ENCODE measurements around the gene STAMBP.

STAMBP gene

DNA sequence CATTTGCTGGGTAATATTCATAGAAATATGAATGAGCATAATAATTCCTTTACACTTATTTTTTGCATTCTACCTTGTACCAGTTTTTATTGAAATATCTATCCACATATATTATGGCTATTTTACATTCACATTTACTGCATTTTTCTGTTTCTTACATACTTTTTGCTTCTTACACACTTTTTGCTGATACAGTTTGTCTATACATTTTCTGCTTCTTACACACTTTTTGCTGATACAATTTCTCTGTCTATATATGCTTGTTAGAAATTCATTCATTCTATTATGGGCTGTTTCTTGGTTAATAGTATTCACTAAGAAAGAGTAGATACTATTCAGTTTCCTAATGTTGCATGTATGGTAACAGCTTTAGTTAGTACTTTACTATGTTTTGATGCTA lies 16.9 kb upstream of the STAMBP start:
- no peak overlapping the region for H3K27ac ChIP-seq (ENCODE audit: low read depth, low read length)
- H3K36me3 ChIP-seq (ENCODE audit: control insufficient read depth, low read length): no peaks in the 10 kb centered on the region
- H3F3A ChIP-seq (ENCODE audit: control insufficient read depth, insufficient read depth): no peaks in the 10 kb centered on the region
- H4K20me1 ChIP-seq (ENCODE audit: control insufficient read depth, insufficient read depth, low read depth, low read length): no peaks in the 10 kb centered on the region
- H3K79me2 ChIP-seq (ENCODE audit: control insufficient read depth, low read length): no peaks in the 10 kb centered on the region
- H3K27me3 ChIP-seq (ENCODE audit: control insufficient read depth, low read length): peaks cover 13% of the 10 kb centered on the region
- H3K9me3 ChIP-seq (ENCODE audit: control insufficient read depth, insufficient read depth, low read length): no peaks in the 10 kb centered on the region
- no peak overlapping the region for H3K4me3 ChIP-seq (ENCODE audit: low read length)
- no peaks in the 10 kb centered on the region for H3K9me2 ChIP-seq (replicated peaks; ENCODE audit: control insufficient read depth, low read length)
- H3K4me2 ChIP-seq (ENCODE audit: low read length): no peak overlapping the region
- H3K4me1 ChIP-seq (ENCODE audit: control insufficient read depth, low read length): no peaks in the 10 kb centered on the region
- TF ChIP-seq, protein P1, sequence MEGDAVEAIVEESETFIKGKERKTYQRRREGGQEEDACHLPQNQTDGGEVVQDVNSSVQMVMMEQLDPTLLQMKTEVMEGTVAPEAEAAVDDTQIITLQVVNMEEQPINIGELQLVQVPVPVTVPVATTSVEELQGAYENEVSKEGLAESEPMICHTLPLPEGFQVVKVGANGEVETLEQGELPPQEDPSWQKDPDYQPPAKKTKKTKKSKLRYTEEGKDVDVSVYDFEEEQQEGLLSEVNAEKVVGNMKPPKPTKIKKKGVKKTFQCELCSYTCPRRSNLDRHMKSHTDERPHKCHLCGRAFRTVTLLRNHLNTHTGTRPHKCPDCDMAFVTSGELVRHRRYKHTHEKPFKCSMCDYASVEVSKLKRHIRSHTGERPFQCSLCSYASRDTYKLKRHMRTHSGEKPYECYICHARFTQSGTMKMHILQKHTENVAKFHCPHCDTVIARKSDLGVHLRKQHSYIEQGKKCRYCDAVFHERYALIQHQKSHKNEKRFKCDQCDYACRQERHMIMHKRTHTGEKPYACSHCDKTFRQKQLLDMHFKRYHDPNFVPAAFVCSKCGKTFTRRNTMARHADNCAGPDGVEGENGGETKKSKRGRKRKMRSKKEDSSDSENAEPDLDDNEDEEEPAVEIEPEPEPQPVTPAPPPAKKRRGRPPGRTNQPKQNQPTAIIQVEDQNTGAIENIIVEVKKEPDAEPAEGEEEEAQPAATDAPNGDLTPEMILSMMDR (IDR thresholded peaks at IDR 0.05; ENCODE audit: low read depth, low read length, poor library complexity, severe bottlenecking): no peak
- no peak for TF ChIP-seq EZH2phosphoT487 (IDR thresholded peaks at IDR 0.05; ENCODE audit: borderline replicate concordance, low read length)

DNA sequence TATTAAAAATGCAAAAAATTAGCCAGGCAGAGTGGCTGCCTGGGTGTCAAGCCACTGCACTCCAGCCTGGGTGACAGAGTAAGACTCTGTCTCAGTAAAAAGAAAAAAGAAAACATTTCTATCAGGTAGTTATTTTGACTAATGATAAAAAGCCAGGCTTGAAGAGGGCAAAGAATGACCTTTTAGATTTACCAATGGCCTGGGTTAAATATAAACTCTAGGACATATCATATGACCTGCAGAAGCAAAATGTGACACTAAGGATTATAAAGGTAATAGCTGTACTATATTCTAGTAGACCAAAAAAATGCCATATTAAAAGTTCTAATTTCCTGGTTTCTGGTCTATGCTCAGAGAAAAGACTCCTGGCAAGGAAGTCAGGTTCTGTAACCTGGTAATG lies 16.1 kb upstream of the STAMBP start:
- no peak overlapping the region for H3K4me2 ChIP-seq (ENCODE audit: low read length)
- H3K4me1 ChIP-seq (ENCODE audit: control insufficient read depth, low read length): no peaks in the 10 kb centered on the region
- no peaks in the 10 kb centered on the region for H3K9me3 ChIP-seq (ENCODE audit: control insufficient read depth, insufficient read depth, low read length)
- TF ChIP-seq, protein P1 (IDR thresholded peaks at IDR 0.05; ENCODE audit: low read depth, low read length, poor library complexity, severe bottlenecking): no peak
- TF ChIP-seq EZH2phosphoT487 (IDR thresholded peaks at IDR 0.05; ENCODE audit: borderline replicate concordance, low read length): no peak
- H3K79me2 ChIP-seq (ENCODE audit: control insufficient read depth, low read length): no peaks in the 10 kb centered on the region
- H3K36me3 ChIP-seq (ENCODE audit: control insufficient read depth, low read length): no peaks in the 10 kb centered on the region
- H3K4me3 ChIP-seq (ENCODE audit: low read length): no peak overlapping the region
- H4K20me1 ChIP-seq (ENCODE audit: control insufficient read depth, insufficient read depth, low read depth, low read length): no peaks in the 10 kb centered on the region
- no peaks in the 10 kb centered on the region for H3K9me2 ChIP-seq (replicated peaks; ENCODE audit: control insufficient read depth, low read length)
- peaks cover 13% of the 10 kb centered on the region for H3K27me3 ChIP-seq (ENCODE audit: control insufficient read depth, low read length)
- no peaks in the 10 kb centered on the region for H3F3A ChIP-seq (ENCODE audit: control insufficient read depth, insufficient read depth)
- no peak overlapping the region for H3K27ac ChIP-seq (ENCODE audit: low read depth, low read length)

DNA sequence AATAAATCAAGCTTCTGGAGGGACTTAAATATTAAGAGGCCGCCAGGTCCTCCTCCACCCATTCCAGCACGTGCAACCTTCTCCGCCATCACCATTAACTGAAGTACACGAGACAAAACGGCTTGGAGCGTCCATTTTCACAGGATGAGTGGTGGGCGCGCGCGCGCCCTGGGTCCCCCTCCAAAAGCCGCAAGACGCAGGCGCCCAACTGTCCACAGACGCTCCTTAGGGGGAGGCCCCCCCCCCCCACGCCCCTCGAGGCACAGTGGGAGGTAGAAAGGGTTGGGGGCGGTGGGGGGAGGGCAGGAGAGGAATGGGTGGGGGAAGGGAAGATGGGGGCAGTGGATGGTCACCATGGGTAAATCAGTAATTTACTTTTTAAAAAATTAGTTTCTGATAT lies 10.5 kb upstream of the STAMBP start:
- no peaks in the 10 kb centered on the region for H4K20me1 ChIP-seq (ENCODE audit: control insufficient read depth, insufficient read depth, low read depth, low read length)
- no peak overlapping the region for H3K4me2 ChIP-seq (ENCODE audit: low read length)
- no peaks in the 10 kb centered on the region for H3K79me2 ChIP-seq (ENCODE audit: control insufficient read depth, low read length)
- H3K9me3 ChIP-seq (ENCODE audit: control insufficient read depth, insufficient read depth, low read length): no peaks in the 10 kb centered on the region
- peaks cover 11% of the 10 kb centered on the region for H3K27me3 ChIP-seq (ENCODE audit: control insufficient read depth, low read length)
- no peak overlapping the region for H3K4me3 ChIP-seq (ENCODE audit: low read length)
- no peak overlapping the region for H3K27ac ChIP-seq (ENCODE audit: low read depth, low read length)
- H3F3A ChIP-seq (ENCODE audit: control insufficient read depth, insufficient read depth): no peaks in the 10 kb centered on the region
- H3K36me3 ChIP-seq (ENCODE audit: control insufficient read depth, low read length): no peaks in the 10 kb centered on the region
- TF ChIP-seq, protein P1 (IDR thresholded peaks at IDR 0.05; ENCODE audit: low read depth, low read length, poor library complexity, severe bottlenecking): no peak
- no peak for TF ChIP-seq EZH2phosphoT487 (IDR thresholded peaks at IDR 0.05; ENCODE audit: borderline replicate concordance, low read length)
- peaks cover 14% of the 10 kb centered on the region for H3K4me1 ChIP-seq (ENCODE audit: control insufficient read depth, low read length)
- no peaks in the 10 kb centered on the region for H3K9me2 ChIP-seq (replicated peaks; ENCODE audit: control insufficient read depth, low read length)

DNA sequence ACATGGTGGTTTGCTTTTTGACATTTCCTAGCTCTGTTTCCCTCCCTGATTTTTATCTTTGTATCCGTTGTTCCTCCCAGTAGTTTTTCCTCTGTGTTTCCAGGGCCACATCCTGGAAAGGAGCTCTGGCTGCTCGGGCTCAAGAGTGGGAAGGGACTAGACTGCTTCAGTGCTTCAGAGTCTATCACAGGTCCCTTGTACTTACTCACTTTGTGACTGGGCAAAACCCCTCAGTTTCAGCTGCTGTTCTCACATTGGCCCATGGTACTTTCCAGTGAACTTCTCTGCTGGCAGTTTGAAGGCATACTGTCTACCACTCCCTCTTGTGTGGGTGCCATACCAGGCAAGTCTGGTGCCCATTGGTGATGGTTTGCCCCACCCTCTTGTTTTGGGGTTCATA lies 7.5 kb upstream of the STAMBP start:
- Histone ChIP-seq H3K9me3 (ENCODE audit: control insufficient read depth, insufficient read depth, low read length) (no peaks in the 10 kb centered on the region), H3K9me2 (replicated peaks; ENCODE audit: control insufficient read depth, low read length) (no peaks in the 10 kb centered on the region), H3K4me2 (ENCODE audit: low read length) (no peak overlapping the region), H3K79me2 (ENCODE audit: control insufficient read depth, low read length) (no peaks in the 10 kb centered on the region), H4K20me1 (ENCODE audit: control insufficient read depth, insufficient read depth, low read depth, low read length) (no peaks in the 10 kb centered on the region), H3K36me3 (ENCODE audit: control insufficient read depth, low read length) (no peaks in the 10 kb centered on the region), H3K27me3 (ENCODE audit: control insufficient read depth, low read length) (no peaks in the 10 kb centered on the region), H3F3A (ENCODE audit: control insufficient read depth, insufficient read depth) (no peaks in the 10 kb centered on the region), H3K4me3 (ENCODE audit: low read length) (no peak overlapping the region), H3K27ac (ENCODE audit: low read depth, low read length) (no peak overlapping the region), H3K4me1 (ENCODE audit: control insufficient read depth, low read length) (peaks cover 14% of the 10 kb centered on the region)
- TF ChIP-seq EZH2phosphoT487 (IDR thresholded peaks at IDR 0.05; ENCODE audit: borderline replicate concordance, low read length): no peak
- TF ChIP-seq, protein P1 (IDR thresholded peaks at IDR 0.05; ENCODE audit: low read depth, low read length, poor library complexity, severe bottlenecking): no peak

Data from DOHH2 (cell line).